B cell (primary cell): Measurements from ENCODE around the gene CFAP20DC. TPM values are rescaled to one million over a fixed set of nuclear protein-coding genes. Genes with fewer than 3 reads are reported as not detected.

ENCODE experiments used
- ATAC-seq: fragments of 200-7000 bp; cut with Tn5 transposase; one replicate; pipeline ENCODE4 v1.10.0; 2021; ENCODE audit warnings: low read depth, mild to moderate bottlenecking, moderate number of reproducible peaks, moderate library complexity
- CTCF ChIA-PET: fragments of 350-600 bp; sonication (Branson Sonifier 250); formaldehyde crosslinking; loops from one replicate; lab custom pipeline; 2021; ENCODE audit warnings: antibody characterized with exemption, inconsistent platforms; lab: Charles Lee
- POLR2A ChIA-PET: fragments of 350-600 bp; sonication (Branson Sonifier 250); formaldehyde crosslinking; loops from one replicate; lab custom pipeline; 2021; ENCODE audit warnings: antibody characterized with exemption; lab: Charles Lee
- DNase-seq: peaks from one replicate; pipeline ENCODE4 v3.0.0; 2013
- H2AFZ ChIP-seq: 2 replicates; pipeline ENCODE4 v1.6.1; 2012; ENCODE audit warnings: mild to moderate bottlenecking, low read depth, low read length; ENCODE audit not compliant: insufficient read depth, poor library complexity, severe bottlenecking
- H3K27ac ChIP-seq, 2 donors: 1 replicate in 1 of 2; 2 replicates in 1 of 2; pipeline ENCODE4 v1.5.1; 2012 to 2013; ENCODE audit warnings: low read length in 2 of 2, mild to moderate bottlenecking in 2 of 2, moderate library complexity in 1 of 2
- H3K27me3 ChIP-seq, 4 experiments: fragments of 200-600 bp in 1 of 4; sonication (generic) in 1 of 4; replicated peaks in 1 of 4; 1 replicate in 2 of 4; 2 replicates in 2 of 4; pipeline versions ENCODE4 v1.6.1 to v1.7.0; 2013 to 2016; ENCODE audit warnings: low read length in 3 of 4, mild to moderate bottlenecking in 2 of 4, mixed read lengths in 1 of 4, moderate library complexity in 1 of 4; ENCODE audit not compliant: insufficient read depth in 4 of 4, control insufficient read depth in 3 of 4; ENCODE audit errors: control extremely low read depth in 1 of 4
- H3K36me3 ChIP-seq, 2 experiments: replicated peaks in 1 of 2; 1 replicate in 1 of 2; 2 replicates in 1 of 2; pipeline versions ENCODE4 v1.6.1 to v1.7.1; 2013; ENCODE audit warnings: low read length in 1 of 2; ENCODE audit not compliant: insufficient read depth in 2 of 2, control insufficient read depth in 1 of 2; ENCODE audit errors: control extremely low read depth in 1 of 2, extremely low read depth in 1 of 2
- H3K4me1 ChIP-seq, 2 donors: fragments of 200-600 bp in 1 of 2; sonication (generic) in 1 of 2; 1 replicate in 1 of 2; 2 replicates in 1 of 2; pipeline versions ENCODE4 v1.5.1 to v1.6.1; 2013 to 2017; ENCODE audit warnings: low read length in 2 of 2; ENCODE audit not compliant: control insufficient read depth in 2 of 2, insufficient read depth in 2 of 2
- H3K4me2 ChIP-seq: replicated peaks from 2 replicates; pipeline ENCODE3; 2012; ENCODE audit warnings: mild to moderate bottlenecking, low read depth, low read length; ENCODE audit not compliant: poor library complexity, severe bottlenecking
- H3K4me3 ChIP-seq, 5 experiments: fragments of 200-600 bp in 1 of 5; sonication (generic) in 1 of 5; 1 replicate in 3 of 5; 2 replicates in 2 of 5; pipeline versions ENCODE4 v1.5.1 to v1.7.0; 2011 to 2016; ENCODE audit warnings: low read length in 4 of 5, mild to moderate bottlenecking in 4 of 5, low read depth in 2 of 5, control low read depth in 1 of 5, moderate library complexity in 1 of 5; ENCODE audit not compliant: insufficient read depth in 1 of 5; ENCODE audit errors: control extremely low read depth in 1 of 5, extremely low read depth in 1 of 5
- H3K79me2 ChIP-seq: fragments of 200-600 bp; sonication (generic); one replicate; pipeline ENCODE4 v1.6.0; 2016; ENCODE audit warnings: low read length; ENCODE audit not compliant: control insufficient read depth, insufficient read depth
- H3K9ac ChIP-seq: fragments of 200-600 bp; sonication (generic); 2 replicates; pipeline ENCODE4 v1.6.1; 2017; ENCODE audit warnings: mild to moderate bottlenecking, low read length, moderate library complexity
- H3K9me3 ChIP-seq, 3 donors: one replicate each; pipeline versions ENCODE4 v1.6.1 to v1.7.1; 2013; ENCODE audit warnings: low read length in 2 of 3; ENCODE audit not compliant: control insufficient read depth in 2 of 3, insufficient read depth in 1 of 3; ENCODE audit errors: control extremely low read depth in 1 of 3
- H4K20me1 ChIP-seq: 2 replicates; pipeline ENCODE4 v1.6.0; 2012; ENCODE audit warnings: mild to moderate bottlenecking, low read length; ENCODE audit not compliant: insufficient read depth, control insufficient read depth, poor library complexity, severe bottlenecking
- H3K27ac Mint-ChIP-seq: one replicate; pipeline ENCODE4 v1.8.0; 2021; ENCODE audit warnings: mixed read lengths
- H3K27me3 Mint-ChIP-seq: one replicate; pipeline ENCODE4 v1.8.0; 2021; ENCODE audit warnings: mixed read lengths
- H3K4me1 Mint-ChIP-seq: one replicate; pipeline ENCODE4 v1.8.0; 2021; ENCODE audit warnings: mixed read lengths
- H3K4me3 Mint-ChIP-seq: one replicate; pipeline ENCODE4 v1.8.0; 2021; ENCODE audit warnings: mixed read lengths
- H3K9me3 Mint-ChIP-seq: one replicate; pipeline ENCODE4 v1.8.0; 2022; ENCODE audit warnings: mixed read lengths; ENCODE audit not compliant: insufficient read depth
- CTCF ChIP-seq: fragments of 200-600 bp; IDR thresholded peaks from one replicate; pipeline ENCODE4 v1.8.0; 2022; ENCODE audit warnings: antibody characterized with exemption, mild to moderate bottlenecking
- EZH2 ChIP-seq: IDR thresholded peaks from 2 replicates; pipeline ENCODE4 v1.6.1; 2012; ENCODE audit warnings: borderline replicate concordance, low read depth, mild to moderate bottlenecking, moderate library complexity, low read length; ENCODE audit not compliant: insufficient read depth, poor library complexity, severe bottlenecking
- WGBS: methylation state at CpG from one replicate; pipeline ENCODE4 v1.1.5; 2013; ENCODE audit warnings: missing lambda C conversion rate; ENCODE audit not compliant: insufficient coverage; 5-methylcytosine and 5-hydroxymethylcytosine counted together
- intact Hi-C: fragments of 100-400 bp; cut with micrococcal nuclease; formaldehyde crosslinking; loops from one replicate; pipeline ENCODE4 v1.10.0; 2022
- polyA plus RNA-seq: library from polyadenylated mRNA; depleted of rRNA; stranded (reverse); fragments of >200 nt; gene quantifications from 2 replicates; pipeline ENCODE4 v1.2.3, GENCODE V29; 2012
- total RNA-seq, 2 donors: library from RNA; stranded (reverse); fragments of 120-200 nt in 1 of 2; gene quantifications; 1 replicate in 1 of 2; 2 replicates in 1 of 2; pipeline versions ENCODE4 v1.2.3 to v1.2.4, GENCODE V29; 2013 to 2022

Gene CFAP20DC
- total and polyA plus RNA-seq, 2 donors (not counting 1 experiment from before 2014, with no cell fraction given), result 0.27 to 1.2 TPM

DNA sequence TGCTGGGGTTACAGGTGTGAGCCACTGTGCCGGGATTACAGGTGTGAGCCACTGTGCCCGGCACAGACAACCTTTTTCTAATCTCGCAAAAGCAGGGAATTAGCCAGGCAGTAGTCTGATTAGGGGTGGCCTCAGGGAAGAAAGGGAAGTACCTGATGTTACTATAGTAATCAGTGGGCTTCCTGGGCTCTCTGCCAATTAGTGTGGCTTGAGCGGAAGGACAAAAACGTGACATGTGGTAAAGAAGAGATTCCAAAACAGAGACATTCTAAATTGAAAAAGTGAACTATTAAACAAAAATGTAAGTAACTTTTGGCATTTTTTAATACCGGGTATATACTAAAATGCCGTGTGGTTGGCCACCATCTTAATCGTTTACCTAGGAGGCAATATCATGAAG is 48.1 kb downstream of the CFAP20DC start:
- no peak for TF ChIP-seq EZH2
- TF ChIP-seq CTCF, result no peak
- Mint-ChIP-seq H3K4me1 (peaks cover 3% of the 10 kb centered on the region), H3K27ac (no peak overlapping the region), H3K9me3 (no peaks in the 10 kb centered on the region), H3K27me3 (no peaks in the 10 kb centered on the region), H3K4me3 (no peak overlapping the region)
- CTCF ChIA-PET, result no interaction called here
- WGBS, result 6% methylated on average over 3 of the region's 8 CpGs
- POLR2A ChIA-PET, result no interaction called here
- no peaks in the 10 kb centered on the region for H3K27me3 ChIP-seq
- no peaks in the 10 kb centered on the region for H3K4me1 ChIP-seq
- DNase-seq, result no peak
- H2AFZ ChIP-seq, result no peak overlapping the region
- no peaks in the 10 kb centered on the region for H3K36me3 ChIP-seq
- no peak overlapping the region for H3K4me2 ChIP-seq
- H3K79me2 ChIP-seq, result no peaks in the 10 kb centered on the region
- no peak overlapping the region for H3K27ac ChIP-seq
- no peak overlapping the region for H3K4me3 ChIP-seq
- no peaks in the 10 kb centered on the region for H3K9me3 ChIP-seq
- H3K9ac ChIP-seq, result no peak overlapping the region
- intact Hi-C loops, result no loop called here
- no peak for ATAC-seq
- no peaks in the 10 kb centered on the region for H4K20me1 ChIP-seq

GRCh38 chr3:58999774-59000160 is 50.1 kb downstream of the CFAP20DC start:
- Histone ChIP-seq H3K4me3 (no peak overlapping the region), H3K27me3 (no peaks in the 10 kb centered on the region), H3K9ac (no peak overlapping the region), H3K79me2 (no peaks in the 10 kb centered on the region), H3K4me1 (no peaks in the 10 kb centered on the region), H4K20me1 (no peaks in the 10 kb centered on the region), H3K4me2 (no peak overlapping the region), H3K9me3 (no peaks in the 10 kb centered on the region), H3K36me3 (no peaks in the 10 kb centered on the region), H2AFZ (no peak overlapping the region), H3K27ac (no peak overlapping the region)
- intact Hi-C loops, result no loop called here
- Mint-ChIP-seq H3K4me3 (no peak overlapping the region), H3K4me1 (peaks cover 6% of the 10 kb centered on the region), H3K27me3 (no peaks in the 10 kb centered on the region), H3K27ac (no peak overlapping the region), H3K9me3 (no peaks in the 10 kb centered on the region)
- no peak for TF ChIP-seq CTCF
- TF ChIP-seq EZH2, result no peak
- no peak for ATAC-seq
- ChIA-PET POLR2A (no interaction called here), CTCF (interaction anchor here (0.7 kb wide), 1 partner anchor 22 kb away, joined by 4 read pairs; no protein-coding TSS in a partner anchor)
- DNase-seq, result no peak
- no CpG with 5 or more reads among the region's 1 CpG for WGBS
